Right lobe of liver (tissue), 4 donors: ENCODE results near the gene BRSK1.

Experiments used
- CTCF ChIP-seq, 4 donors: fragments of 200-600 bp in 3 of 4; fragments of 450-650 bp in 1 of 4; IDR thresholded peaks; one replicate each; pipeline versions ENCODE4 v1.5.1 to v1.8.0; 2016 to 2022; ENCODE audit warnings: antibody characterized with exemption in 4 of 4, mild to moderate bottlenecking in 2 of 4
- POLR2A ChIP-seq: fragments of 450-650 bp; IDR thresholded peaks from one replicate; pipeline ENCODE4 v1.6.1; 2017; ENCODE audit warnings: antibody characterized with exemption, mild to moderate bottlenecking
- donor health status: DM: no; HTN: no; CAD: no.
- donor health status: DM: no; HTN: no; CAD: no.
- donor health status: DM: no; HTN: yes; CAD: no.

GRCh38 chr19:55324662-55325061, 40.9 kb downstream of the BRSK1 start:
- TF ChIP-seq CTCF (IDR thresholded peaks at IDR 0.05), result no peak
- TF ChIP-seq POLR2A, result no peak
